A673 (cell line): ENCODE data around the gene ATP8B4. TPM values are rescaled to one million over a fixed set of nuclear protein-coding genes. Genes with fewer than 3 reads are reported as not detected.

Source experiments
- BruUV-seq: library from RNA; stranded (reverse); fragments of 400-500 nt; replicated peaks from 2 replicates; lab custom pipeline; 2021; lab: Mats Ljungman, UMichigan
- CTCF ChIA-PET: fragments of 300-600 bp; sonication (Branson Sonifier 250); formaldehyde crosslinking; loops from one replicate; lab custom pipeline; 2022; ENCODE audit warnings: antibody characterized with exemption; lab: Charles Lee
- POLR2A ChIA-PET: fragments of 300-600 bp; sonication (Branson Sonifier 250); formaldehyde crosslinking; loops from one replicate; lab custom pipeline; 2022; ENCODE audit warnings: antibody characterized with exemption; ENCODE audit not compliant: low non-redundant PET; lab: Charles Lee
- DNase-seq: peaks from one replicate; pipeline ENCODE4 v3.0.0-alpha.2; 2015; ENCODE audit warnings: low spot score
- H3K27ac ChIP-seq: fragments of 200-600 bp; sonication (generic); 2 replicates; pipeline ENCODE4 v1.5.1; 2016; ENCODE audit warnings: mixed run types, low read depth, mild to moderate bottlenecking, mixed read lengths, antibody characterized with exemption, low read length; ENCODE audit not compliant: poor library complexity, severe bottlenecking
- H3K27me3 ChIP-seq: fragments of 200-600 bp; sonication (generic); replicated peaks from 2 replicates; pipeline ENCODE4 v1.6.1; 2017; ENCODE audit warnings: mixed run types, low read depth, mild to moderate bottlenecking, mixed read lengths, antibody characterized with exemption, low read length; ENCODE audit not compliant: insufficient read depth, poor library complexity
- H3K36me3 ChIP-seq: fragments of 200-600 bp; sonication (generic); 2 replicates; pipeline ENCODE4 v1.6.1; 2016; ENCODE audit warnings: mixed run types, mild to moderate bottlenecking, mixed read lengths, antibody characterized with exemption, low read length; ENCODE audit not compliant: insufficient read depth, poor library complexity, severe bottlenecking
- H3K4me1 ChIP-seq: fragments of 200-600 bp; sonication (generic); 2 replicates; pipeline ENCODE4 v1.6.1; 2017; ENCODE audit warnings: mixed run types, mild to moderate bottlenecking, mixed read lengths, antibody characterized with exemption, low read length; ENCODE audit not compliant: insufficient read depth, poor library complexity, severe bottlenecking
- H3K4me3 ChIP-seq: fragments of 200-600 bp; sonication (generic); 2 replicates; pipeline ENCODE4 v1.5.1; 2016; ENCODE audit warnings: low read depth, mixed run types, mild to moderate bottlenecking, mixed read lengths, low read length; ENCODE audit not compliant: poor library complexity, severe bottlenecking
- H3K9me3 ChIP-seq: fragments of 200-600 bp; sonication (generic); 2 replicates; pipeline ENCODE4 v1.6.1; 2016; ENCODE audit warnings: mixed run types, low read depth, mild to moderate bottlenecking, mixed read lengths, antibody characterized with exemption, low read length; ENCODE audit not compliant: poor library complexity, severe bottlenecking
- CTCF ChIP-seq: fragments of 300-800, 200-600 bp; sonication (generic); conservative IDR thresholded peaks from 2 replicates; pipeline ENCODE4 v1.5.1; 2017; ENCODE audit warnings: low read depth, mild to moderate bottlenecking, antibody characterized with exemption, low read length, moderate library complexity, mixed read lengths
- EZH2 ChIP-seq: fragments of 200-600 bp; sonication (generic); IDR thresholded peaks from 2 replicates; pipeline ENCODE4 v1.6.1; 2017; ENCODE audit warnings: borderline replicate concordance, low read depth, mild to moderate bottlenecking, mixed read lengths, antibody characterized with exemption, low read length; ENCODE audit not compliant: poor library complexity, severe bottlenecking
- intact Hi-C: fragments of 100-400 bp; cut with micrococcal nuclease; formaldehyde crosslinking; loops from one replicate; pipeline ENCODE4 v1.10.0; 2022; ENCODE audit not compliant: unreplicated experiment
- total RNA-seq: library from RNA; stranded (reverse); gene quantifications from 2 replicates; pipeline ENCODE4 v1.2.3, GENCODE V29; 2021

ATP8B4 gene
- total RNA-seq, 1 experiment from 2014 or later, result 0.30 TPM

- no TSS peak for BruUV-seq
- Histone ChIP-seq H3K27me3 (no peaks in the 10 kb centered on the region), H3K4me3 (no peak overlapping the region), H3K36me3 (no peaks in the 10 kb centered on the region), H3K27ac (no peak overlapping the region), H3K4me1 (no peaks in the 10 kb centered on the region), H3K9me3 (no peaks in the 10 kb centered on the region)
- ChIA-PET CTCF (no interaction called here), POLR2A (no interaction called here)
- intact Hi-C loops, result no loop called here
- no peak for DNase-seq
- TF ChIP-seq EZH2 (no peak), CTCF (no peak)
These were observed 214.7 kb downstream of the ATP8B4 start for GRCh38 chr15:49904296-49904695.

- Histone ChIP-seq H3K36me3 (no peaks in the 10 kb centered on the region), H3K4me1 (no peaks in the 10 kb centered on the region), H3K4me3 (no peak overlapping the region), H3K27me3 (no peaks in the 10 kb centered on the region), H3K9me3 (no peaks in the 10 kb centered on the region), H3K27ac (no peak overlapping the region)
- ChIA-PET POLR2A (no interaction called here), CTCF (no interaction called here)
- no TSS peak for BruUV-seq
- DNase-seq, result no peak
- intact Hi-C loops, result no loop called here
- TF ChIP-seq CTCF (no peak), EZH2 (no peak)
These were observed 216.1 kb downstream of the ATP8B4 start for GRCh38 chr15:49902685-49903501.

- ChIA-PET POLR2A (no interaction called here), CTCF (no interaction called here)
- no peaks in the 10 kb centered on the region for H3K36me3 ChIP-seq
- no peak for DNase-seq
- H3K4me3 ChIP-seq, result no peak overlapping the region
- no TSS peak for BruUV-seq
- no peak overlapping the region for H3K27ac ChIP-seq
- intact Hi-C loops, result no loop called here
- H3K27me3 ChIP-seq, result no peaks in the 10 kb centered on the region
- TF ChIP-seq EZH2 (no peak), CTCF (0 out of 2 replicates have a peak, but pooled peaks have one; percentile 14)
- no peaks in the 10 kb centered on the region for H3K9me3 ChIP-seq
- no peaks in the 10 kb centered on the region for H3K4me1 ChIP-seq
These were observed 216.9 kb downstream of the ATP8B4 start for GRCh38 chr15:49901996-49902684.
